DMS114 treated with DMSO at 0.1 percent for 48 hours (cell line): ENCODE measurements around the gene NTMT1.

Experiments used
- DNase-seq: peaks from one replicate; lab custom pipeline; 2025; ENCODE audit not compliant: unreplicated experiment; lab: John Stamatoyannopoulos, UW

Gene NTMT1

GRCh38 chr9:129673602-129674001 lies 47.6 kb downstream of the NTMT1 start:
- DNase-seq, result no peak

- DNase-seq, result no peak
Measured at GRCh38 chr9:129674229-129674628, 48.3 kb downstream of the NTMT1 start.

- DNase-seq, result no peak
Measured at GRCh38 chr9:129675620-129676019, 49.7 kb downstream of the NTMT1 start.

GRCh38 chr9:129676287-129676686 lies 50.3 kb downstream of the NTMT1 start:
- no peak for DNase-seq

- DNase-seq, result no peak
Measured at GRCh38 chr9:129676975-129677374, 51.0 kb downstream of the NTMT1 start.

- DNase-seq, result no peak
Measured at GRCh38 chr9:129677456-129677855, 51.5 kb downstream of the NTMT1 start.

- no peak for DNase-seq
Measured at GRCh38 chr9:129678844-129679243, 52.9 kb downstream of the NTMT1 start.

GRCh38 chr9:129679537-129679936 lies 53.6 kb downstream of the NTMT1 start:
- no peak for DNase-seq

GRCh38 chr9:129681924-129682323 lies 56.0 kb downstream of the NTMT1 start:
- DNase-seq, result no peak

- no peak for DNase-seq
Measured at GRCh38 chr9:129682381-129682780, 56.4 kb downstream of the NTMT1 start.

GRCh38 chr9:129685220-129685932 lies 59.4 kb downstream of the NTMT1 start:
- no peak for DNase-seq
